Vagina (tissue), 2 donors: Measurements from ENCODE around the gene SPTA1. TPM values are rescaled to one million over a fixed set of nuclear protein-coding genes. Genes with fewer than 3 reads are reported as not detected.

ENCODE experiments used
- DNase-seq, 2 donors: peaks; one replicate each; pipeline ENCODE4 v3.0.0-alpha.2; 2017; ENCODE audit errors: extremely low spot score in 2 of 2
- H3K27ac ChIP-seq: fragments of 200-600 bp; sonication (generic); one replicate; pipeline ENCODE4 v1.5.1; 2019
- H3K27me3 ChIP-seq: fragments of 200-600 bp; sonication (generic); one replicate; pipeline ENCODE4 v1.5.1; 2019
- H3K36me3 ChIP-seq, 2 donors: fragments of 200-600 bp; sonication (generic); one replicate each; pipeline ENCODE4 v1.5.1; 2017 to 2019
- H3K4me1 ChIP-seq: fragments of 200-600 bp; sonication (generic); one replicate; pipeline ENCODE4 v1.5.1; 2019
- H3K4me3 ChIP-seq, 2 donors: fragments of 200-600 bp; sonication (generic); 1 replicate in 1 of 2; 2 replicates in 1 of 2; pipeline ENCODE4 v1.5.1; 2016 to 2019
- H3K9me3 ChIP-seq: fragments of 200-600 bp; sonication (generic); one replicate; pipeline ENCODE4 v1.5.1; 2019
- CTCF ChIP-seq, 3 experiments: fragments of 450-650 bp in 2 of 3; fragments of 200-600 bp in 1 of 3; sonication (generic) in 1 of 3; IDR thresholded peaks; one replicate each; pipeline ENCODE4 v1.5.1; 2017 to 2019; ENCODE audit warnings: antibody characterized with exemption in 3 of 3, mild to moderate bottlenecking in 2 of 3, moderate library complexity in 2 of 3
- POLR2A ChIP-seq, 2 donors: fragments of 450-650 bp; IDR thresholded peaks; one replicate each; pipeline ENCODE4 v1.6.1; 2017; ENCODE audit warnings: antibody characterized with exemption in 2 of 2, mild to moderate bottlenecking in 2 of 2, moderate library complexity in 2 of 2
- POLR2AphosphoS5 ChIP-seq, 2 donors: sonication (generic); formaldehyde crosslinking; IDR thresholded peaks; one replicate each; pipeline ENCODE4 v1.9.0; 2017; ENCODE audit warnings: antibody characterized with exemption in 2 of 2, mild to moderate bottlenecking in 2 of 2, low read depth in 1 of 2; ENCODE audit not compliant: insufficient read depth in 1 of 2
- intact Hi-C: fragments of 100-400 bp; cut with DNase I; formaldehyde crosslinking; loops from one replicate; pipeline ENCODE4 v1.15.1; 2023
- total RNA-seq: library from RNA; depleted of rRNA; stranded (reverse); fragments of >200 nt; gene quantifications from one replicate; pipeline ENCODE4 v1.2.3, GENCODE V29; 2016

Gene SPTA1
- total RNA-seq, 1 donor from 2014 or later: 0.25 TPM

- Histone ChIP-seq H3K4me3 (no peak overlapping the region), H3K27me3 (no peaks in the 10 kb centered on the region), H3K27ac (no peak overlapping the region), H3K9me3 (no peaks in the 10 kb centered on the region), H3K4me1 (no peaks in the 10 kb centered on the region), H3K36me3 (no peaks in the 10 kb centered on the region)
- DNase-seq: no peak
- intact Hi-C loops: no loop called here
- no peak for TF ChIP-seq POLR2AphosphoS5 (IDR thresholded peaks at IDR 0.05; ENCODE audit: insufficient read depth in 1 of 2, low read depth in 1 of 2)
- TF ChIP-seq CTCF (IDR thresholded peaks at IDR 0.05): no peak
- TF ChIP-seq POLR2A (IDR thresholded peaks at IDR 0.05): no peak
Observed at GRCh38 chr1:158652721-158653334, 33.7 kb downstream of the SPTA1 start.

DNA sequence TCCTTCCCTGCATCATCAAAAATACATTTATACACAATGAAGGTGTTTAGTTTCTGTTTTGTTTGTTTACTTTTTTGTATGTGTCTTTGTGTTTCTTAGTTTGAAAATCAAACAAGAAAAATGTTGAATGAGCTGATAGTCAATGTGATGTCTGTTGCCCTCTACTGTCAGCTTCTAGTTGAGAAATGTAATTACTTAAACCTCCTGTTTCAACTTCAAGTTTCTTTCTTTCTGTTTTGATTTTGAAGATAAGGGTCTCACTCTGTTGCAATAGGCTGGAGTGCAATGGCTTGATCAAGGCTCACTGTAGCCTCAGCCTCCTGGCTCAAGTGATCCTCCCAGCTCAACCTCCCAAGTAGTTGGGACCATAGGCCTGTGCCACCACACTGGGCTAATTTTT is 37.5 kb downstream of the SPTA1 start:
- intact Hi-C loops: no loop called here

DNA sequence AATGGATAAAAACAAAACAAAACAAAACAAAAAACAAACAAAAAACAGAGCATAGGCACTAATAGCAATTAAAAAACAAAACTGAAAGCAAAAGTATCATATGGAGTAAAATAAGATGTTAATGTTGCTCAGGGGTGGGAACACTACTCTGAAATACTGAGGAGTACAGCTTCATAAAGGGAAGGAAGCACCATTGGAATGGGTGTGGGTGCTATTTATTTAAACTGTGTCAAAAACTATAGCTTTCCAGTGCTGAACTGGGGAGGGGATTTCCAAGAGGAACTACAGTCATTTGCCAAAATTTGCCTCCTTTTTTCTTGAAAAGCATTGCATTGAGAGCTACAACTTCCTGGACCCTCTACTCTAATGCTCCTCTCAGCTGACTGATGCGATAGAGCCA is 40.0 kb downstream of the SPTA1 start:
- no peak overlapping the region for H3K4me3 ChIP-seq
- H3K27ac ChIP-seq: no peak overlapping the region
- H3K9me3 ChIP-seq: no peaks in the 10 kb centered on the region
- H3K36me3 ChIP-seq: no peaks in the 10 kb centered on the region
- no peak for DNase-seq
- no peak for TF ChIP-seq CTCF (IDR thresholded peaks at IDR 0.05)
- no peak for TF ChIP-seq POLR2AphosphoS5 (IDR thresholded peaks at IDR 0.05; ENCODE audit: insufficient read depth in 1 of 2, low read depth in 1 of 2)
- no peak for TF ChIP-seq POLR2A (IDR thresholded peaks at IDR 0.05)
- no peaks in the 10 kb centered on the region for H3K4me1 ChIP-seq
- no peaks in the 10 kb centered on the region for H3K27me3 ChIP-seq
- intact Hi-C loops: no loop called here

More for the DNA sequence above, 37.5 kb downstream of the SPTA1 start:
- Histone ChIP-seq H3K4me3 (no peak overlapping the region), H3K4me1 (no peaks in the 10 kb centered on the region), H3K27me3 (no peaks in the 10 kb centered on the region), H3K36me3 (no peaks in the 10 kb centered on the region), H3K27ac (no peak overlapping the region), H3K9me3 (no peaks in the 10 kb centered on the region)
- no peak for DNase-seq
- TF ChIP-seq POLR2A (IDR thresholded peaks at IDR 0.05) (no peak), CTCF (IDR thresholded peaks at IDR 0.05) (no peak), POLR2AphosphoS5 (IDR thresholded peaks at IDR 0.05; ENCODE audit: insufficient read depth in 1 of 2, low read depth in 1 of 2) (no peak)

GRCh38 chr1:158644449-158644848 is 42.1 kb downstream of the SPTA1 start:
- TF ChIP-seq CTCF (IDR thresholded peaks at IDR 0.05) (no peak), POLR2AphosphoS5 (IDR thresholded peaks at IDR 0.05; ENCODE audit: insufficient read depth in 1 of 2, low read depth in 1 of 2) (no peak), POLR2A (IDR thresholded peaks at IDR 0.05) (no peak)

DNA sequence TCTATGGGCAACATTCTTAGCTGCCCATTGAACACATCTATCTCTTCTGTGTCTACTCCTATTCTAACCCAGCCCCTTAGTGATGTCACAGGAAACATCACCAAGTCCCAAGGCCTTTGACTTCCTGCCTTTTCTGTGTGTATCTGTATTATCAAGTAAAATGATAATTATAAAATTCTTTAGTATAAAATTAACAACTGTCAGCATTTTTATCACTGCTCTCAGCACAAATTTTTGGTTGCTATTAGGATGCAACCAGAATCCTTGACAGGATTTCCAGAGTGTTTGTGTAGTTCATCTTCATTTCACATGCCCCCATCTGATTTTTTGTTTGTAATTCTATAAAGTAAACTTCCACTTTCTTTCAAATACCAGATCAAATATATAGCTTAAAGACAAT is 47.6 kb downstream of the SPTA1 start:
- no peak overlapping the region for H3K4me3 ChIP-seq
- no peak overlapping the region for H3K27ac ChIP-seq
- no peak for TF ChIP-seq CTCF (IDR thresholded peaks at IDR 0.05)
- no peak for TF ChIP-seq POLR2AphosphoS5 (IDR thresholded peaks at IDR 0.05; ENCODE audit: insufficient read depth in 1 of 2, low read depth in 1 of 2)
- TF ChIP-seq POLR2A (IDR thresholded peaks at IDR 0.05): no peak
- no peaks in the 10 kb centered on the region for H3K4me1 ChIP-seq
- no peak for DNase-seq
- intact Hi-C loops: no loop called here
- no peaks in the 10 kb centered on the region for H3K9me3 ChIP-seq
- no peaks in the 10 kb centered on the region for H3K36me3 ChIP-seq
- no peaks in the 10 kb centered on the region for H3K27me3 ChIP-seq

More at GRCh38 chr1:158644449-158644848, 42.1 kb downstream of the SPTA1 start:
- no peak for DNase-seq
- no peak overlapping the region for H3K4me3 ChIP-seq
- no peaks in the 10 kb centered on the region for H3K27me3 ChIP-seq
- no peaks in the 10 kb centered on the region for H3K36me3 ChIP-seq
- no peaks in the 10 kb centered on the region for H3K9me3 ChIP-seq
- intact Hi-C loops: no loop called here
- H3K4me1 ChIP-seq: no peaks in the 10 kb centered on the region
- no peak overlapping the region for H3K27ac ChIP-seq
